AG10803 (cell line): ENCODE measurements around the gene OSM.

Experiments used
- DNase-seq: peaks from one replicate; pipeline ENCODE4 v3.0.0; 2010; ENCODE audit warnings: low read depth
- H3K4me3 ChIP-seq: 2 replicates; pipeline ENCODE4 v1.5.1; 2011; ENCODE audit warnings: mild to moderate bottlenecking, low read length, control low read depth
- TF ChIP-seq, protein P1 (sequence below): conservative IDR thresholded peaks from 2 replicates; pipeline ENCODE4 v1.5.1; 2011; ENCODE audit warnings: mild to moderate bottlenecking, low read length, control low read depth, inconsistent platforms

OSM gene

DNA sequence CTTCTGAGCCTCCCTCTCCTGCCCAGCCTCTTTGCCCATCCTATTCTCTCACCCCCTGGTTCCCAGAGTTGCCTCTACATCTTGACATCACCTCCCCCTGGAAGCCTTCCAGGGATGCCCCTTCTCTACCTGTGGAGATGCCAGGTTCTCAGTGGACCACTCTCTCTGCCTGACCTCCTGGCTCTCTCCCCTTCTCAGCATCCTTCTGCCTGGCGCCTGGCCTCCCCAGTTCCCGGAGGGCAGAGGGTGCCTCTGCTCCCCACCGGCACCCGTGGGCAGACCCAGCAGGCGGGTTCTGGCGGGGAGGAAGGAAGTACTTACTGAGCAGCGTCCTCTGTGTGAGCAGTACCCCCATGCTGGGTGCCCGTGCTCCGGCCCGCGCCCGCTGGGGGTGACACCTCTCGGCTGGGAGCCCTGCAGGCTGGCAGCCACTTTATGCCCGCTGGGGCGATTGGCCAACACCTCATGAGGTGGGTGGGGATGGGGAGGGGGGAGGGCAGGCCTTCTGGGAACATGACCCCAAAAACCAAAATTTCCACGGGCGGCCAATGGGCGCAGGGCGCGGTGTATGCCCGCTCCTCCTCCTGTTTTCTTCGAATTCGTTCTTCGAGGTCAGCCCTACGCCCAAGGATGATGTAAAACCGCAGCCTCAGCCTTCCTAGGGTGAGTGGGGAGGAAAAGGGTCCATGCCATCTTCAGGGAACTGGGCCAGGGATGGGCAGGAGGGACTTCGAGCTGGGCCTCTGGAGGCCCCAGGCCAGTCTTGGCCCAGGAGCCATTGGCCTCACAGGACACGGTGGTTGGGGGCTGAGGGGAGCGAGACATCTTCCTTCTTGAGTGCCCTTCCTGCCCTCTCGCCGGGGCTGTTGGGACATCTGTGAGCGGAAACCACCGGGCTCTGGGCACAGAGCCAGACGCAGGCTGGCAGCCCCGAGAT is at the start of gene OSM:
TSS of gene OSM (minus strand) at position 407 of the 937 bp plus-strand sequence. CDS start at position 355, 52 bp downstream.
- TF ChIP-seq, protein P1, sequence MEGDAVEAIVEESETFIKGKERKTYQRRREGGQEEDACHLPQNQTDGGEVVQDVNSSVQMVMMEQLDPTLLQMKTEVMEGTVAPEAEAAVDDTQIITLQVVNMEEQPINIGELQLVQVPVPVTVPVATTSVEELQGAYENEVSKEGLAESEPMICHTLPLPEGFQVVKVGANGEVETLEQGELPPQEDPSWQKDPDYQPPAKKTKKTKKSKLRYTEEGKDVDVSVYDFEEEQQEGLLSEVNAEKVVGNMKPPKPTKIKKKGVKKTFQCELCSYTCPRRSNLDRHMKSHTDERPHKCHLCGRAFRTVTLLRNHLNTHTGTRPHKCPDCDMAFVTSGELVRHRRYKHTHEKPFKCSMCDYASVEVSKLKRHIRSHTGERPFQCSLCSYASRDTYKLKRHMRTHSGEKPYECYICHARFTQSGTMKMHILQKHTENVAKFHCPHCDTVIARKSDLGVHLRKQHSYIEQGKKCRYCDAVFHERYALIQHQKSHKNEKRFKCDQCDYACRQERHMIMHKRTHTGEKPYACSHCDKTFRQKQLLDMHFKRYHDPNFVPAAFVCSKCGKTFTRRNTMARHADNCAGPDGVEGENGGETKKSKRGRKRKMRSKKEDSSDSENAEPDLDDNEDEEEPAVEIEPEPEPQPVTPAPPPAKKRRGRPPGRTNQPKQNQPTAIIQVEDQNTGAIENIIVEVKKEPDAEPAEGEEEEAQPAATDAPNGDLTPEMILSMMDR: no peak
- DNase-seq: no peak
- H3K4me3 ChIP-seq: no peak within 1 kb of the TSS

DNA sequence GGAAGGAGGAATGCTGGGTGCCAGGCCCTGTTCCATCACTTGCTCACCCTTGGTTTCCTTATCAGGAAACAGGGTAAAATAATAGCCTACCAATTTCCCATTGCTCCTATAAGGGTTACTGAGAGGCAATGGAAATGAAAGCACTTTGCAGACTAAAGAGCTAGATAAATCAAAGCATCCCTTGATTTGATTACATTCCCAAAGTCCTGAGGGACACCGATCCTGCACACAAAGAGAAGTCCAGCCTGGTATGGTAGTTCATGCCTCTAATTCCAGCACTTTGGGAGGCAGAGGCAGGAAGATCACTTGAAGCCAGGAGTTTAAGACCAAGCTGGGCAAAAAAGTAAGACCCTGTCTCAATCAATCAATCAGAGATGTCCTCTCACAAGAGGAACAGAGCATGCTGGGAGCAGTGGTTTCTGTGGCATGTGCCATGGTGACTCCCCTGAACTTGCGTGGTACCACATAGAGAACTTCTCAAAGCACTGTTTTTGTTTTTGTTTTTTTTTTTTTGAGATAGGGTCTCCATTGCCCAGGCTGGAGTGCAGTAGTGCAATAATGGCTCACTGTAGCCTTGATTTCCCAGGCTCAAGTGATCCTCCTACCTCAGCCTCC is 49.4 kb upstream of the OSM start:
- no peak for DNase-seq
- TF ChIP-seq, protein P1: no peak

DNA sequence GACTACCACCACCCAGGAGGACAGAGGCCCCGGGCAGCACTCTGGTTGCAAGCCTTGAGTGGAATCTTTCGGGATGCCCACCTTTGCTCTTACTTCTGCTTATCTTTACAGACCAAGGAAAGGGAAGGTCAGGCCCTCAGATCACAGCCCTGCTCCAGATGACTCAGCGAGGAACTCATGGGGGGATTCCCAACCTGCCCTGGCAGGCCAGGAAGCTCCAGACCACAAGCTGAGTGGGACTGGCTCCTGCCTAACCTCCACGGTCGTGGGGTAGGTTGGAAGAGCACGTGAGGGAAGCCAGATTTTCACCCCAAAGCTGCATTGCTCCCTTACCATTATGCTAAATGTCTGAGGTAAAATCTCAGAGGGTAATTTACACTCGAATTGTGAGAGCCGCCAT is 48.3 kb upstream of the OSM start:
- DNase-seq: no peak
- TF ChIP-seq, protein P1: no peak
- H3K4me3 ChIP-seq: no peak overlapping the region

More for the DNA sequence above, 49.4 kb upstream of the OSM start:
- H3K4me3 ChIP-seq: no peak overlapping the region

DNA sequence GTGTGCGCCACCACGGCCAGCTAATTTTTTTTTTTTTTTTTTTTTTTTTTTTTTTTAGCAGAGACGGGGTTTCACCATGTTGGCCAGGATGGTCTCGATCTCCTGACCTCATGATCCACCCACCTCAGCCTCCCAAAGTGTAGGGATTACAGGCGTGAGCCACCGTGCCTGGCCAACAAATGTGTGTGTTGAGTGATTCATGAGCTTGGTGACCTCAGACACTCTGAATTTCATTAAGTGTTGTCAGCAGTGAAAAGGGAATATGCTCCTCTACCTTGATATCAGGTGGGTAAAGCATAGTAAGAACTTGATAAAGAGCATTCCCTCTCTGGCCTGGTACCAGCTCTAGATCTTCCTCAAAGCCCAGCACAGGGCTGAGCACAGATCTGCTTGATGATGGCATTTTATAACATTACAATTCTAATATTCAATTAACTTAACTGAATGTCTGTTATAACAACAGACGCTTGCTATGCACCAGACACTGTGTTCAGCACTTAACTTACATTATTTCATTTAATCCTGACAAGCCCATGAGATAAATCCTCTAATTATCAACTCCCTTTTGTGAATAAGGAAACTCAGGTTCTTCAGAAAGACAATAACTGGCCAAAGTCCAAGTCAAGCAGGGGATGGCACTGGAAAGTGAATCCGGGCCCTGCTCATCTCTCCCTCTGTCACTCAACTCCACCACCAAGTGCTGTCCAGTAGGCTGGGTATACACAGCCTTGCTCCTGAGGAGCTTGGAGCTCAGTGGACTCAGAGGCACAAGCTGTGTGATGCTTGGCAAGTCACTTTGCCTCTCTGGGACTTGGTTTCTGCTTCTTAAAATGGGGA is 47.1 kb upstream of the OSM start:
- no peak for DNase-seq
- TF ChIP-seq, protein P1: no peak
- H3K4me3 ChIP-seq: no peak overlapping the region

DNA sequence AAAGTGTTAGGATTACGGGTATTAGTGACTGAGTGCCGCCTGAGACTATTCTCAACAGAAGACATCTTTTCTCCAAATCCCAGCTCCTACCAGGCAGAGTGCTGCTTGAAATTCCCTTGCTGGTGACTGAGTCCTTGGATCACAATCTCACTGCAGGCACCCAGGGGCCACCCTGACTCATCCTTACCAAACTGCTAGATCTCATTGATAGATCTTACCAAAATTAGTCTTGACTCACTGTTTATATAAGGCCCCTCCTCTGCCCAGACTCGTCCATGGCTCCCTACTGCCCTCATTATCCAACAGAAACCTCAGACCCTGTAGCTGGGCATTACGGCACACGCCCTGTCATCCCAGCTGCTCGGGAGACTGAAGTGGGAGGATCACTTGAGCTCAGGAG is 45.4 kb upstream of the OSM start:
- TF ChIP-seq, protein P1: no peak
- DNase-seq: peak; percentile 79
- no peak overlapping the region for H3K4me3 ChIP-seq

DNA sequence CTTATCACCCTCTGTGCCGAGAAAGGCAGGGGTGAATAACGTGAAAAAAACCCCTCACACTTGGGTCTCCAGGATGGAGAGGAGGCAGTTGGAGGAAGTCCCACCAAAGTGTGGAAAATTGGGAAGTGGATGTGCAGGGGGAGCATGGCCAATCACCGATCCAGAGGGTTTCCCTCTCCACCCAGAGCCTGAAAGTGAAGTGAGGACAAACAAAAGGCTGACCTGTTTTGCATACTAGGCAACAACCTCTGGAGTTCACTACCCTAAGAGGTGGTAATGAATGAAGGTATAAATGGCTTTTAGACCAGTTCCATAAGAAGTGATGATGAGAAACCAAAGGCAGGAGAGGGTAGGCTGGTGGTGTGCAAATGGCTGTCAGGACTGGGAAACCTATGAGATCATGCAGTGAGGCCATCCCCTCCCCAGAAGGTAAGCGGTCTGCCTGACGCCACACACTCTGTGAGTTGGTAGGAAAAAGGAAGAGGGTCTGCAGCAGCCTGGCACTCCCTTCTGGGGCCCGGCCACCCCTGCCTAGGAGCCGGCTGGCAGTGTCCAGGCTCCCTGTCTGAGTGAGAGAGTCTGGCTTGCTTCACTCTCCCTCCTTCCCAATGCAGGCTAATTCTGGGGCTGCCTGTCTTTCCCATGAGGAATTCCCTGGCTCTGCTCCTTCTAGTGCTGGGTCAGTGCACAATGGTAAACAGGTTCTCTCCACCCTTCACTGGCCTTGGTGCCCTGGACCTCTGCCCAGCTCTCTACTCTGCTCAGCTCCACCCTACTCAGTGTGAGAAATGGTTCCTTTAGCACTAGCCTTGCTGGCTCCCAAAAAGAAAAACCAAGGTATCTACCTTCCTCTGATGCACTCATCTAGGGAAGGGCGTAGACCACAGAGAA is 44.5 kb upstream of the OSM start:
- no peak overlapping the region for H3K4me3 ChIP-seq
- DNase-seq: peak; percentile 84
- TF ChIP-seq, protein P1: no peak
